ENCODE measurements around the gene ATF7. TPM values are rescaled to one million over a fixed set of nuclear protein-coding genes. Genes with fewer than 3 reads are reported as not detected.

The ATF7 gene
- total and polyA plus RNA-seq, 8 donors, result 11.6 to 31.5 (median 17.7) TPM

- ATAC-seq (no peak), DNase-seq (no peak), FAIRE-seq (no peak)
- H3K27me3 ChIP-seq, result no peaks in the 10 kb centered on the region
- TF ChIP-seq CTCF (IDR thresholded peaks at IDR 0.05), result no peak
- intact Hi-C loops (cut with DNase I), result loop anchor here in 1 of 3 donors (10.0 kb wide), 1 partner anchor 441 kb away; no protein-coding TSS in a partner anchor
- H3K4me1 ChIP-seq, result no peaks in the 10 kb centered on the region
- H3K27ac ChIP-seq, result no peak overlapping the region
- no peak overlapping the region for H3K4me3 ChIP-seq
- WGBS, 2 donors, result 55 to 58% methylated on average over 2 of the region's 2 CpGs
- no peaks in the 10 kb centered on the region for H3K9me3 ChIP-seq
- H3K36me3 ChIP-seq, result peaks cover 27 to 99% (median 77%) of the 10 kb centered on the region in 3 donors
These were observed 160.5 kb downstream of the ATF7 start for GRCh38 chr12:53465679-53466078.

- Histone ChIP-seq H3K9me3 (no peaks in the 10 kb centered on the region), H3K4me3 (no peak overlapping the region), H3K27me3 (no peaks in the 10 kb centered on the region), H3K36me3 (peaks cover 35 to 100% (median 84%) of the 10 kb centered on the region in 3 donors), H3K4me1 (no peaks in the 10 kb centered on the region), H3K27ac (no peak overlapping the region)
- TF ChIP-seq CTCF (IDR thresholded peaks at IDR 0.05), result no peak
- intact Hi-C loops (cut with DNase I), result loop anchor here in 1 of 3 donors (10.0 kb wide), 1 partner anchor 440 kb away; no protein-coding TSS in a partner anchor
- 91 to 92% methylated on average over 11 of the region's 11 CpGs for WGBS, 2 donors
- FAIRE-seq (no peak), ATAC-seq (no peak), DNase-seq (no peak)
These were observed 161.3 kb downstream of the ATF7 start for GRCh38 chr12:53464685-53465418.

- Histone ChIP-seq H3K4me3 (no peak overlapping the region), H3K36me3 (peaks cover 36 to 100% (median 84%) of the 10 kb centered on the region in 3 donors), H3K27me3 (no peaks in the 10 kb centered on the region), H3K27ac (no peak overlapping the region), H3K4me1 (no peaks in the 10 kb centered on the region), H3K9me3 (no peaks in the 10 kb centered on the region)
- intact Hi-C loops (cut with DNase I), result loop anchor here in 1 of 3 donors (10.0 kb wide), 1 partner anchor 439 kb away; no protein-coding TSS in a partner anchor
- DNase-seq, result no peak
- WGBS, 2 donors, result 49 to 58% methylated on average over 5 of the region's 5 CpGs
- FAIRE-seq, result no peak
- ATAC-seq, result no peak
- TF ChIP-seq CTCF (IDR thresholded peaks at IDR 0.05), result no peak
These were observed 162.2 kb downstream of the ATF7 start for GRCh38 chr12:53463802-53464560.

GRCh38 chr12:53462935-53463334 is 163.2 kb downstream of the ATF7 start:
- H3K27ac ChIP-seq, result no peak overlapping the region
- peaks cover 35 to 100% (median 85%) of the 10 kb centered on the region in 3 donors for H3K36me3 ChIP-seq
- no peaks in the 10 kb centered on the region for H3K4me1 ChIP-seq
- FAIRE-seq (no peak), ATAC-seq (no peak), DNase-seq (no peak)
- H3K9me3 ChIP-seq, result no peaks in the 10 kb centered on the region
- H3K27me3 ChIP-seq, result no peaks in the 10 kb centered on the region
- WGBS, 2 donors, result 67 to 69% methylated on average over 3 of the region's 3 CpGs
- intact Hi-C loops (cut with DNase I), result loop anchor here in 1 of 3 donors (10.0 kb wide), 1 partner anchor 438 kb away; no protein-coding TSS in a partner anchor
- TF ChIP-seq CTCF (IDR thresholded peaks at IDR 0.05), result no peak
- H3K4me3 ChIP-seq, result no peak overlapping the region

All from pancreas (tissue), 10 donors.